NB4 (cell line): ENCODE results near the gene PSKH1.

ENCODE experiments used
- CTCF ChIP-seq: IDR thresholded peaks from one replicate; pipeline ENCODE4 v1.5.1; 2012; ENCODE audit warnings: low read depth, low read length
- MAX ChIP-seq: IDR thresholded peaks from 2 replicates; pipeline ENCODE4 v1.6.1; 2011; ENCODE audit warnings: low read depth, low read length
- POLR2A ChIP-seq: IDR thresholded peaks from 2 replicates; pipeline ENCODE4 v1.6.1; 2011; ENCODE audit warnings: mild to moderate bottlenecking; ENCODE audit not compliant: insufficient read length; ENCODE audit errors: extremely low read depth

GRCh38 chr16:67924140-67924906, 31.3 kb downstream of the PSKH1 start:
- TF ChIP-seq CTCF (no peak), POLR2A (no peak), MAX (no peak)
